Parathyroid adenoma (tissue), 2 donors: ENCODE data around the gene DGLUCY.

Experiments
- H2AFZ ChIP-seq: fragments of 300-600 bp; sonication (generic); one replicate; pipeline ENCODE4 v1.7.0; 2017; ENCODE audit warnings: antibody characterized with exemption, mild to moderate bottlenecking
- H3K27ac ChIP-seq: fragments of 300-600 bp; sonication (generic); one replicate; pipeline ENCODE4 v1.7.0; 2017
- H3K27me3 ChIP-seq: fragments of 300-600 bp; sonication (generic); one replicate; pipeline ENCODE4 v1.7.0; 2017; ENCODE audit warnings: low read length; ENCODE audit not compliant: control insufficient read depth, insufficient read depth
- H3K36me3 ChIP-seq: fragments of 300-600 bp; sonication (generic); one replicate; pipeline ENCODE4 v1.7.0; 2017; ENCODE audit warnings: low read length; ENCODE audit not compliant: control insufficient read depth, insufficient read depth
- H3K4me1 ChIP-seq: fragments of 300-600 bp; sonication (generic); one replicate; pipeline ENCODE4 v1.7.0; 2017; ENCODE audit warnings: control low read depth
- H3K4me2 ChIP-seq: fragments of 300-600 bp; sonication (generic); one replicate; pipeline ENCODE4 v1.7.0; 2017; ENCODE audit warnings: low read length
- H3K4me3 ChIP-seq: fragments of 300-600 bp; sonication (generic); one replicate; pipeline ENCODE4 v1.7.0; 2017; ENCODE audit warnings: low read depth, low read length
- H3K79me2 ChIP-seq: fragments of 300-600 bp; sonication (generic); one replicate; pipeline ENCODE4 v1.7.0; 2017; ENCODE audit warnings: control low read depth
- H3K9ac ChIP-seq: fragments of 300-600 bp; sonication (generic); one replicate; pipeline ENCODE4 v1.7.0; 2017; ENCODE audit warnings: mild to moderate bottlenecking
- H3K9me3 ChIP-seq: fragments of 300-600 bp; sonication (generic); one replicate; pipeline ENCODE4 v1.7.0; 2017; ENCODE audit warnings: low read length; ENCODE audit not compliant: control insufficient read depth
- CTCF ChIP-seq: fragments of 300-600 bp; sonication (generic); IDR thresholded peaks from one replicate; pipeline ENCODE4 v1.7.0; 2017; ENCODE audit warnings: antibody characterized with exemption, mild to moderate bottlenecking
- donor health status: primary hyperparathyroidism.

DGLUCY gene

GRCh38 chr14:91207008-91207407 is 93.1 kb downstream of the DGLUCY start:
- Histone ChIP-seq H3K27ac (no peak overlapping the region), H3K4me2 (no peak overlapping the region), H3K9ac (no peak overlapping the region), H3K9me3 (no peaks in the 10 kb centered on the region), H3K36me3 (no peaks in the 10 kb centered on the region), H3K79me2 (no peaks in the 10 kb centered on the region), H2AFZ (no peak overlapping the region), H3K4me1 (no peaks in the 10 kb centered on the region), H3K27me3 (no peaks in the 10 kb centered on the region), H3K4me3 (no peak overlapping the region)
- no peak for TF ChIP-seq CTCF

- Histone ChIP-seq H3K4me2 (no peak overlapping the region), H3K79me2 (no peaks in the 10 kb centered on the region), H3K4me1 (no peaks in the 10 kb centered on the region), H3K27ac (no peak overlapping the region), H3K27me3 (no peaks in the 10 kb centered on the region), H3K36me3 (no peaks in the 10 kb centered on the region), H3K9me3 (no peaks in the 10 kb centered on the region), H3K4me3 (no peak overlapping the region), H2AFZ (no peak overlapping the region), H3K9ac (no peak overlapping the region)
- no peak for TF ChIP-seq CTCF
Measured at GRCh38 chr14:91211017-91211416, 97.1 kb downstream of the DGLUCY start.

- Histone ChIP-seq H3K79me2 (no peaks in the 10 kb centered on the region), H3K4me3 (no peak overlapping the region), H3K4me1 (peaks cover 2% of the 10 kb centered on the region), H2AFZ (no peak overlapping the region), H3K36me3 (no peaks in the 10 kb centered on the region), H3K4me2 (no peak overlapping the region), H3K27me3 (no peaks in the 10 kb centered on the region), H3K27ac (no peak overlapping the region), H3K9me3 (no peaks in the 10 kb centered on the region), H3K9ac (no peak overlapping the region)
- TF ChIP-seq CTCF, result no peak
Measured at GRCh38 chr14:91214306-91214705, 100.4 kb downstream of the DGLUCY start.

- Histone ChIP-seq H3K4me1 (peaks cover 3% of the 10 kb centered on the region), H3K27ac (no peak overlapping the region), H3K9me3 (no peaks in the 10 kb centered on the region), H3K36me3 (no peaks in the 10 kb centered on the region), H3K79me2 (no peaks in the 10 kb centered on the region), H3K9ac (no peak overlapping the region), H2AFZ (no peak overlapping the region), H3K4me2 (no peak overlapping the region), H3K27me3 (no peaks in the 10 kb centered on the region), H3K4me3 (no peak overlapping the region)
- no peak for TF ChIP-seq CTCF
Measured at GRCh38 chr14:91215381-91215780, 101.5 kb downstream of the DGLUCY start.

GRCh38 chr14:91216731-91217226 is 102.9 kb downstream of the DGLUCY start:
- H3K9me3 ChIP-seq, result no peaks in the 10 kb centered on the region
- H3K4me3 ChIP-seq, result no peak overlapping the region
- H3K27ac ChIP-seq, result no peak overlapping the region
- H3K27me3 ChIP-seq, result no peaks in the 10 kb centered on the region
- H3K36me3 ChIP-seq, result no peaks in the 10 kb centered on the region
- no peaks in the 10 kb centered on the region for H3K79me2 ChIP-seq
- peaks cover 3% of the 10 kb centered on the region for H3K4me1 ChIP-seq
- no peak overlapping the region for H3K9ac ChIP-seq
- H3K4me2 ChIP-seq, result no peak overlapping the region
- TF ChIP-seq CTCF, result no peak
- H2AFZ ChIP-seq, result no peak overlapping the region
